ENCODE data around the gene DPAGT1. TPM values are rescaled to one million over a fixed set of nuclear protein-coding genes. Genes with fewer than 3 reads are reported as not detected.
A peak's percentile ranks its signal among the peaks of the same experiment; 100 is the strongest.

DPAGT1 gene
- total RNA-seq, 4 donors from 2014 or later = 10.7 to 28.1 (median 21.4) TPM

- no peak overlapping the region for H3K27ac ChIP-seq
- whole genome bisulfite sequencing, 2 donors (ENCODE audit: low coverage in 1 of 2) = 80 to 83% methylated on average over 1 of the region's 10 CpGs
- peaks cover 0 to 40% (median 12%) of the 10 kb centered on the region in 3 donors for H3K4me1 ChIP-seq
- peaks cover 0 to 51% of the 10 kb centered on the region in 2 donors for H3K36me3 ChIP-seq
- H3K27me3 ChIP-seq = no peaks in the 10 kb centered on the region
- H3K4me3 ChIP-seq = no peak overlapping the region
- no peak for ATAC-seq
- no peak for TF ChIP-seq POLR2AphosphoS5 (IDR thresholded peaks at IDR 0.05)
- TF ChIP-seq POLR2A (IDR thresholded peaks at IDR 0.05) = no peak
- no peak for TF ChIP-seq CTCF (IDR thresholded peaks at IDR 0.05)
- no peak for TF ChIP-seq EP300 (IDR thresholded peaks at IDR 0.05)
- H3K9me3 ChIP-seq = no peaks in the 10 kb centered on the region
Measured at GRCh38 chr11:119110439-119110838, 8.8 kb upstream of the DPAGT1 start.

- H3K4me3 ChIP-seq = no peak overlapping the region
- H3K36me3 ChIP-seq = peaks cover 0 to 45% of the 10 kb centered on the region in 2 donors
- no CpG with 5 or more reads among the region's 3 CpGs for WGBS, 2 donors (ENCODE audit: low coverage in 1 of 2)
- no peak for TF ChIP-seq CTCF (IDR thresholded peaks at IDR 0.05)
- TF ChIP-seq POLR2A (IDR thresholded peaks at IDR 0.05) = no peak
- TF ChIP-seq EP300 (IDR thresholded peaks at IDR 0.05) = no peak
- no peak for TF ChIP-seq POLR2AphosphoS5 (IDR thresholded peaks at IDR 0.05)
- H3K27me3 ChIP-seq = no peaks in the 10 kb centered on the region
- ATAC-seq = no peak
- no peak overlapping the region for H3K27ac ChIP-seq
- peaks cover 0 to 40% (median 12%) of the 10 kb centered on the region in 3 donors for H3K4me1 ChIP-seq
- no peaks in the 10 kb centered on the region for H3K9me3 ChIP-seq
Measured at GRCh38 chr11:119109843-119110242, 8.2 kb upstream of the DPAGT1 start.

GRCh38 chr11:119108857-119109221 is 7.2 kb upstream of the DPAGT1 start:
- H3K9me3 ChIP-seq = no peaks in the 10 kb centered on the region
- peak overlapping the region in 2 of 4 donors; percentile 84 to 86 for H3K27ac ChIP-seq
- peaks cover 0 to 35% of the 10 kb centered on the region in 2 donors for H3K36me3 ChIP-seq
- ATAC-seq = no peak
- 80% methylated on average over 2 of the region's 2 CpGs; no CpG with 5 or more reads in 1 of the 2 donors for WGBS, 2 donors (ENCODE audit: low coverage in 1 of 2)
- peaks cover 0 to 42% (median 12%) of the 10 kb centered on the region in 3 donors for H3K4me1 ChIP-seq
- H3K27me3 ChIP-seq = no peaks in the 10 kb centered on the region
- TF ChIP-seq POLR2A (IDR thresholded peaks at IDR 0.05) (no peak), POLR2AphosphoS5 (IDR thresholded peaks at IDR 0.05) (no peak), CTCF (IDR thresholded peaks at IDR 0.05) (no peak), EP300 (IDR thresholded peaks at IDR 0.05) (no peak)
- H3K4me3 ChIP-seq = peak overlapping the region in 1 of 2 donors; percentile 100

- peak overlapping the region in 3 of 4 donors; percentile 84 to 86 (median 86) for H3K27ac ChIP-seq
- 0% methylated on average over 2 of the region's 8 CpGs; no CpG with 5 or more reads in 1 of the 2 donors for WGBS, 2 donors (ENCODE audit: low coverage in 1 of 2)
- no peak for ATAC-seq
Measured at GRCh38 chr11:119108146-119108856, 6.6 kb upstream of the DPAGT1 start.

More at GRCh38 chr11:119108146-119108856, 6.6 kb upstream of the DPAGT1 start:
- peaks cover 0 to 48% (median 13%) of the 10 kb centered on the region in 3 donors for H3K4me1 ChIP-seq
- H3K36me3 ChIP-seq = peaks cover 0 to 29% of the 10 kb centered on the region in 2 donors
- TF ChIP-seq EP300 (IDR thresholded peaks at IDR 0.05) (no peak), POLR2A (IDR thresholded peaks at IDR 0.05) (no peak), POLR2AphosphoS5 (IDR thresholded peaks at IDR 0.05) (no peak), CTCF (IDR thresholded peaks at IDR 0.05) (no peak)
- no peaks in the 10 kb centered on the region for H3K9me3 ChIP-seq
- H3K4me3 ChIP-seq = peak overlapping the region; percentile 92 to 100
- H3K27me3 ChIP-seq = no peaks in the 10 kb centered on the region
